Measurements from ENCODE around the gene HNRNPA3.
"Not testable (repeated sequence)": the region's sequence is repeated elsewhere in the genome, so short reads cannot be mapped to it uniquely, and the experiment has no call there.

HNRNPA3 gene

GRCh38 chr2:177256695-177257094, 44.1 kb downstream of the HNRNPA3 start:
- DNase-seq, result no peak

DNA sequence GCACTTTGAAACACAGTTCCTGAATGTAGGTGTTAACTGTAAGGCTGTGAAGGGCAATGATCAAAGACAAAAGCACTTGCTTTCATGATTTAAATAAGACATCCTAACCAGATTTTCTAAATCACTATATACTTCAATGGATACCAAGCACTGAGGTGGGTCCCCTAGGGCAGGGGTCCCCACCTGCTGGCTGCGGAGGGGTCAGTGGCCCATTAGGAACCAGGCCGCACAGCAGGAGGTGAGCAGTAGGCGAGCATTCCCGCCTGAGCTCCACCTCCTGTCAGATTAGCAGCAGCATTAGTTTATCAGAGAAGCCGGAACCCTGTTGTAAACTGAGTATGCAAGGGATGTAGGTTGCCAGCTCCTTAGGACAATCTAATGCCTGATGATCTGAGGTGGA, 44.9 kb downstream of the HNRNPA3 start:
- DNase-seq, result no peak

GRCh38 chr2:177258059-177258458, 45.5 kb downstream of the HNRNPA3 start:
- no peak for DNase-seq

DNA sequence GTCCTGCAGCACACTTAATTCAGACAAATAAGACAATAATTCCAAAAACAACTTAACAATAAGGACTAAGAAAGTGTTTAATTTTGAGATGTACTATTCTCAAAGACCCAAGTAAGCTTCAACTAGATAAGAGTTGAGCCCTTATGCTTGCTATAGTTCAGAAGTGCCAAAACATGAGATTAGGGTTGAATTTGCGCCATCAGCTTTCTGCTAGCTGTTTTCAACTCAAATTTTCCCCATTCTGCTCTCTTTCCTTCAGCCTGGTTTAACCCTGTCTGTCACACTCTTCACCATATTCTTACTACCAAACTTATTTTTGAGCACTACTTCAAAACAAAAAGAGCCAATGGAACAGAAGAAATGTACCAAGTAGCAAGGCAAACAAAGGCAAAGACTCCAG, 47.8 kb downstream of the HNRNPA3 start:
- no peak for DNase-seq

DNA sequence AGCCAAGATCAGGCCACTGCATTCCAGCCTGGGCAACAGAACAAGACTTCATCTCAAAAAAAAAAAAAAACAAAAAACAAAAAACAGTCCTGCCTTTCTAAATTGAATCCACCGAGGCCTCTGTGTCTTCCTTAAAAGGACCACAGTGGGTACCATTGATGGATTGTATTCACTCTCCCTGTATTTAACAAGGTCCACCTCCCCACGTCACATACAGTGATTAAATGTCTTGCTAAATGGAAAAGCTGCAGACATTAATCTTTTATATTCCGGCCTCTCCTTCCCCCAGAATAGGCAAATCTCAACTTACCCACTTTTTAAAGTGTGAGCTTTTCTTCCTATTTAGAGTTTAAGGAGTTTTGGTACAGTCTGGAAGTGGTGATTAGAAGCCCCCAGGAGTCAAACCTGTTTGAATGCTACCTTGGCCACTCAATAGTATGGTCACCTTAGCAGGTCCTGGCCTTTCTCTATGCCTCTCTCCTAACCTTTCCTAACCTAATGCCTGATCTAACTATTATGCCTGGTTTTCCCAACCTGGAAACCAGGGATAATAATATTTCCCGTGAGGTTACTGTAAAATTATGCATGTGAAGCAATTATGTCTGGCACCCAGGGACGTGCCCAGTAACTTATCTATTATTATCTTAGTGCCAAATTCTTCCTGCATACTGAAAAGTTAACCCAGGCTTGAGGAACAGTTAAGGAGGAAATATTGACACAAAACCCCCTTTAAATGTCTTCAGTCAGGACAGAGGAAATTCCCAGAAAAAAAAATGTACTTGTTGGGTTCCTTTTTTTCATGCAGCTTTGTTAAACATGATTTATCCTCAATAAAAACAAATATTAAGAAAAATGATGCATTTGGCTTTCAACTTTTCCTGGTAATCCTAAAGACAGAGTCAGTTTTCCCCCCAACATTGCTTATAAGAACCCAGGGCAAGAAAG, 48.8 kb downstream of the HNRNPA3 start:
- DNase-seq, result no peak

DNA sequence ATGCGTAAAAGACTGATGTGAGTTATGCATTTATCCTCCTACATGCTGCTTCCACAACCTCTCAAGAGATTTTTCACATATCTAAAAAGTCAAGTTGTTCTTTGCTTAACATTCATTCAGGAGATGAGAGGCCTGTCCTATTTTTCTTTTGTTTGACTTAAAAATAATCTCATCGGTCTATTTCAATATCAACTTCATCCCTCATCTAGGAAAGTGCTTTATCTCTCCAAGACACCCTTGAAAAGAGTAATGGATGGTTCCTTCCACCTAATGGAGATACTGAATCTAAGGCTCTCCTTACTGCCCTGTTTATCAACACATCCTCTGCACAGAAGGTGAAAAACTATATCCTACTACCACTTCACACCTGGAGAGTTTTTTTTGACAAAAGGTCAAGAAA, 49.5 kb downstream of the HNRNPA3 start:
- DNase-seq, result no peak

DNA sequence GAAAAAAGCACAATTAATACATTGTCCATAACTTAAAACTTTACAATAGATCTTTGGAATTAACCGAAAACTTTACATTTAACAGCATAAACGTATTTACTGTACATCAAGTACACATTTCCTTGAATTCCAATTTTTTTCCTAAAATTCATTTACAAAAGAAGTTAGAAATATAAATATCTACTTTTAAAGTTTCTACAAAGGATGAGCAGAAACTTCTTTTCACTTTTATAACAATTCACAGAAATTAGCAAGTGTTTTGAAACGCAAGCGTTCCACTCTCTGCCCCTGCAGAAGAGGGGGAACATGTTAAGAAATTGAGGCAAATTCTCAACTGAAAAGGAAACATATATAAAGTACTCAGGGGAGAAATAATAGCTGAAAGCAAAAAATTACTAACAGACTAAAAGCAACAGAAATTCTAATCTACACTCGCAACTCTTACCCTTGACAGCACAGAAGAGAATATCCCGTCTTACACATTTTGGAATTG, 50.4 kb downstream of the HNRNPA3 start:
- DNase-seq, result no peak

GRCh38 chr2:177263451-177264208, 51.0 kb downstream of the HNRNPA3 start:
- peak; percentile 91 for DNase-seq

DNA sequence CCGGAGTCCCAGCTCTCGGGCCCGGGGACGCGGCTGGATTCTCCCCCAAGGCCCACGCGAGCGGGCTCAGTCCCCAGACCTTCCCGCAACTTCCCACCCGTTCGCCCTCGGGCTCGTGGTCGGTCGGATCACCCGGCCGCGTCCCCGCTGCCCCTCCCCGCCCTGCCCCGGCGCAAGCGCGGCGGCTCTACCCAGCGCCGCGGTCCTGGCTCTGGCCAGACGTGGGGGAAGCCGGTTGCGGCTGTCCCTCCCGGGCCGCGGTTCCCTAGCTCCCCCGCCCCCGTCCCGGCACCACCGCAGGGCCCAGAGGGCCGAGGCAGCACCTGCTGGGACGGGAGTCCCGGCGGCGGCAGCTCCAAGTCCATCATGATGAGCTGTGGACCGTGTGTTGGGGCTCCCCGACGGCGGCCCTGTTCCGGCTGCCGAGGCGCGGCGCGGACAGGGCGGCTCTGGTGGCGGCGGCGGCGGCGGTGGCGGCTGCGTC, 51.7 kb downstream of the HNRNPA3 start:
- no peak for DNase-seq

DNA sequence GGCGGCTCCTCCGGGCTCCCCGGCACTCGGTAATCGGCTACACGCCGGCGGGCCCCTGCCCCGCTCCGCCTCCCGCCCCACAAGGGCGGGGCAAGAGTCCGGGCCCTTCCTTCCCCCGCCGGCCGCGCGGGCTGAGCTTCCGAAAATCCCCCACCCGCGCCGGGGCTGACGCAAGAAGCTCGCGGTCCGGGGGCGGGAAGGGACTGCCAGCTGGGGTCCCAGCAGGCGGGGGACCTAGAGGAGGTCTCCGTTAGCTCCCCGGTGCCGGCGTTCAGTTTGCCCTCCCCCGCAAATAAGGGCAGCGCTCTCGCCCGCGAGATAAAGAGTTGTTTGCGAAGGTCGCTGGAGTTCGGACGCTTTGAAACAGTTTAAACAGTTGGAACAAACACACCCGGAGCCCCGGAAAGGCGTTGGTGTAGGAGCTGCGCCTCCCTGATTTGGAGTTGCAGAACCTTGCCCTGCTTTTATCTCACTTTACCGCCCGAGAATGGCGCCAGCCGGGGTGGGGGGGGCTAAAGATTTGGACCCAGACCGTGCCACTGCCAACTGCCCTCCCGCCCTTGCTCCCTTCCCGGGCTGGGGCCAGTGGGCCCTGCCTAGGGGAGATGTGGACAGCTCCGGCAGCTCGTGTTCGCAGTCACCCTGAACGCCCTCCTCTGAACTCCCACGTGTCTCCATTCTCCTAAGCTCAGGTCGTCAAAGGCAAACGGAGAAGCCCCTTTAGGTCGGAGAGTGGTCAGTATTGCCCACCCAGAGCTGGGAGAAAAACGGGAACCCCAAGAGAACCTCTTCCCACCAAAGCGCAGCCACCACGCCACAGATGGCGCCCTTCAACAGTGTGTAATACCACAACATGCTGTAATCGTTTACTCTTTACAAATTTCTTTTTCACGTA, 52.3 kb downstream of the HNRNPA3 start, which contains the start of gene NFE2L2:
Gene NFE2L2, minus strand, starts transcription at position 35 of the 895 bp plus-strand sequence. CDS start 151 bp downstream, outside the sequence.
- DNase-seq, result peak; percentile 44

DNA sequence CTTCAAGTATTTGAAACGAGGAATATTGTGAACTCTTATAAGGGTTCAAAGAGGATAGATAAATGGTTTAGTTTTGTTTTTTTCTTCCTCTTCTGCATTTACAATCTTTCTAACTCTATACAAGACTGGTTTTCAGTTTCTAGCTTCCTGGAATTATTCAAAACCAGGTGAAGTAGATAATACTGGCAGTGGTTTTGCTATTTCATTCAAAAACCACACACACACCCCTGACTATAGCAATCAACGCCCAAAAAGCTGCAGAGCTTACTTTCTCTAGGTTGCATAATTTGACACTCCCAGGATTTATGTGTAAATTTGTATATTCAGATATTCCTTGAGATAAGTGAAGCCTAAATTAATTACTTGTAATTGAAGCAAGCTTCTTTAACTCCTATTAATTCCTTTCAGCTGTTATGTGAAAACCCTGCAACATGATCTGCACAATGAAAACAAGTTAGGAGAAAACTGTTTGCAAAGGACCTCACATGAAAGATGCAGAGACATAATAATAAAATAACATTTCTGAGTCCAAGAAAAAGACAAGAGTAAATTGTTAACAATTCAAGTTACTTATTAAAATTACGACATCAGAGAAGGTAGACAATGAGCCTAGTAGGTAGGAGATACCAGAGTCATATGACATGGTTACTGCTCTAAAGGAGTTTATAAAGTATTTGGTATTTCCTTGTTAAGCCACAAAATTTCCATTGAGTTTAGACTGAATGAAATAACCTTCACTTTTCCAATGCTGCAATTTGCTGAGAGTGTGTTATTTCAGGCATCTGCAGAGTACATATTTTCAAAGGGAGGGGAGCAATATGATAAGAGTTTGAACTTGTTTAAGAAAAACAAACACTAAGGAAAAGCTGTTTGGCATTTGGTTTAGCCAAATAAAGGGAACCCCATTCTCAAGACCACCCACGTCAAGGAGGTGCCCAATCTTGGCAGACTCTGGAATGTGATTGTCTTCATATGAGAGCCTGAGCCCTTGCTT, 53.5 kb downstream of the HNRNPA3 start:
- DNase-seq, result peak; percentile 25

DNA sequence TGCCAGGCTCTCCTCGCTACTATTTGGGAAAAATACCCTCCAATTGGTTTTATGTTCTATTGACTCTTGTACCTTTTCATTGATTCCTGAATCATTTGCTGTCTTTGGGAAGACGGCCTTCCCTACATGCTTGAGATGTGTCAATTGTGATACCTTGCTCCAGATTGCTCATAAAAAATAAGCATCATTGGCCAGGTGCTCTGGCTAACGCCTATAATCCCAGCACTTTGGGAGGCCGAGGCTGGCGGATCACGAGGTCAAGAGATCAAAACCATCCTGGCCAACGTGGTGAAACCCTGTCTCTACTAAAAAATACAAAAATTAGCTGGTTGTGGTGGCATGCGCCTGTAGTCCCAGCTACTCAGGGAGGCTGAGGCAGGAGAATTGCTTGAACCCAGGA, 54.4 kb downstream of the HNRNPA3 start:
- DNase-seq, result not testable (repeated sequence)

DNA sequence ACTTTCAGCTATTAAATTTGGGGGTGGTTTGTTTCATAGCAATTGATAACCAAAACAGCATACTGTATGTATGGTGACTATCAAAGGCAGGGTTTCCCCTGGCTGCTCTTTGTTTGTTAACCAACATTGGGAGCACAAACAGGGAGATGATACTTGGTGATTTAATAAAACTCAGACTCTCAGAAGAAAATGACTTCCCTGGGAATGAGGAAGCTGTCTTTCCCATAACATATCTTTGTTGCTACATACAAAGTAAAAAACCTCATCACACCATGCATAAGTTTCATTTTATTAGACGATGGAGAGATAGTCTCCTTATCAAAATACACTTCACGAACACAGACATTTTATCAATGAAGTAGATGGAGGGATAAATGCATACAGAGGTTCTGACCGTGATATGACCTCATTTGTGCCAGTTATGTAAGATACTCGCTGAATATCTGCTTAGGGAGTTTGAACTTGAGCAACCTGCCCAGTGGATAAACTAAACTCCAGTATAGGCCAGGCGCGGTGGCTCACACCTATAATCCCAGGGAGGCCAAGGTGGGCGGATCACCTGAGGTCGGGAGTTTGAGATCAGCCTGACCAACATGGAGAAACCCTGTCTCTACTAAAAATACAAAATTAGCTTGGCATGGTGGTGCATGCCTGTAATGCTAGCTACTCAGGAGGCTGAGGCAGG, 55.7 kb downstream of the HNRNPA3 start:
- no peak for DNase-seq

DNA sequence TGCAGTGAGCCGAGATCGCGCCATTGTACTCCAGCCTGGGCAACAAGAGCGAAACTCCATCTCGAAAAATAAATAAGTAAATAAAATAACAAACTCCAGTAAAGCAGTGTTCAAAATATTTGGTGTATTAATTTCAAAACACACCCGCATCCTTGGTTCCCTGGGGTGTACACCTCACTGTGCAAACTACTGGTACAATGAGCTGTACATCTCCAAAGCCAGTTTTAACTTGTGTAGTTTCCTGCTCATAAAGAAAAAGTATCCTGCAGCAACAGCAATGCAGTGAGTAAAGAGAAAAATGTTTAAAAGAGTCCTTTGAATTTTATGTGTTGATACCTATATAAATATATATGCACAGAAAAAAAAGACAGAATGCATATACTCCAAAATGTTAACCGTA, 56.3 kb downstream of the HNRNPA3 start:
- no peak for DNase-seq

DNA sequence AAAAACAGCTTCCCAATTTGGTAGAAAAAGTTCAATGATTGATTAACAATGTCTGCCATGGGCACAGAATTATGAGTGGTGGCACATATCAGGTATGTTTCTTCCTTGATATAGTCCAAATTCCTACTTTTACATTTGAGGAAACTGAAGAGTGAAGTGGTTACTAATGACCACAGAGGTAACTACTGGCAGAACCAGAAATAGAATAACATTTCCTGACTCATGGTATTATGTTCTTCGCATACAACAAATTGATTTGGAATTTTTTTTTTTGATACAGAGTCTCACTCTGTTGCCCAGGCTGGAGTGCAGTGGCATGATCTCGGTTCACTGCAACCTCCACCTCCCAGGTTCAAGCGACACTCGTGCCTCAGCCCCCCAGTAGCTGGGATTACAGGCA, 57.9 kb downstream of the HNRNPA3 start:
- DNase-seq, result no peak

DNA sequence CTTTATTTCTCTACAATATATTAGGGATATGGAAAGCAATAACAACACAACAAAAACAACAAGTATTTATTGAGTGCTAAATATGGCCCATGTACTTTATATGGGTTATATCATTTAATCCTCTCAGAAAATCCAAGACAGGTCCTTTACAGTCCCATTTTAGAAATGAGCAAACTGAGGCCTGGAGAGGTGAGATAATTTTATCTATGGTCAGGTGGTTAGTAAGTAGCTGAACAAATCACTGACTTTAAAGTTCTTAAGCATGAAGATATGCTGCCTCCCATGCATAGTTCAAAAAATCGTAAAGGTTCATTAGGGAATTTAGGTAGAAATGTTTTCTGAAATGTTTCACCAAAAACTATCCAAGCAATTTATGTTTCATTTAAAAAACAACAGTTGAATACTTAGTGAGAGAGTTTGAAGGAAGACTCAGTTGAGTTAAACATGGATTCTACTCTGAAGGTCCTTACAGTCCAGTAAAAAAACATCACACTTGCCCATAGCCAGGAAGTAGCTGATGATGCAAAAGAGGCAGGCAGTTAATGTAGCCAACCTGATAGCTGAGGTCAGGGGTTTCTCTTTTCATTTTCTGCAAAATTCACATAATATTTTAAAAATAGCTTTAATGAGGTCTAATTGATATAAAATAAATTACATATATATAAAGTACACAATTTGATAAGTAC, 59.5 kb downstream of the HNRNPA3 start:
- no peak for DNase-seq

- DNase-seq, result no peak
Measured at GRCh38 chr2:177272765-177273164, 60.2 kb downstream of the HNRNPA3 start.

DNA sequence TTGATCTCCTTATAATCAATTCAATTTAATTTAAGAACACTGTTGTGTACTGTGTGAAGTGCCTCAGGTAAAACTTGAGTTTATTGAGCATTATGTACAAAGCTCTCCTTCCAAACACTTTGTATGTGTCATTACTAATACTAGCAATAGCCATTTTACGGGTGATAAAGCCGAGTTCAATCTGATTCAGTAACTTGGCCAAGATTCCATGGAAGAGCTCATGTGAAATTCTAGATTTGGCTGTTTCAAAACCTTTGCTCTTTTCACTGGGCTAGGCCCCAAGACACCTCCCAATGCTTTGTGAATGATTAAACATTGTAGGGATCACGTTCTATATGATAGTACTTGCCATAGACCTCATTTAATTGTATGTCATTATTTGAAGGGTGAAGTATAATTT, 60.8 kb downstream of the HNRNPA3 start:
- no peak for DNase-seq

Data from NCI-H1048 (cell line).